ENCODE data around the gene HDAC8.
"Not testable (repeated sequence)": the region's sequence is repeated elsewhere in the genome, so short reads cannot be mapped to it uniquely, and the experiment has no call there.

Gene HDAC8

GRCh38 chrX:72460715-72461114 lies 111.9 kb downstream of the HDAC8 start:
- no peak for FAIRE-seq

- FAIRE-seq = not testable (repeated sequence)
Observed at GRCh38 chrX:72449034-72449433, 123.6 kb downstream of the HDAC8 start.

- not testable (repeated sequence) for FAIRE-seq
Observed at GRCh38 chrX:72440764-72441163, 131.9 kb downstream of the HDAC8 start.

GRCh38 chrX:72436010-72436409 lies 136.6 kb downstream of the HDAC8 start:
- no peak for FAIRE-seq

- FAIRE-seq = no peak
Observed at GRCh38 chrX:72430405-72430968, 142.2 kb downstream of the HDAC8 start.

- FAIRE-seq = no peak
Observed at GRCh38 chrX:72421797-72422196, 150.8 kb downstream of the HDAC8 start.

- FAIRE-seq = no peak
Observed at GRCh38 chrX:72409993-72410392, 162.7 kb downstream of the HDAC8 start.

GRCh38 chrX:72408885-72409284 lies 163.8 kb downstream of the HDAC8 start:
- FAIRE-seq = no peak

- FAIRE-seq = not testable (repeated sequence)
Observed at GRCh38 chrX:72405136-72405535, 167.5 kb downstream of the HDAC8 start.

- no peak for FAIRE-seq
Observed at GRCh38 chrX:72402614-72403013, 170.0 kb downstream of the HDAC8 start.

GRCh38 chrX:72399816-72400215 lies 172.8 kb downstream of the HDAC8 start:
- no peak for FAIRE-seq

GRCh38 chrX:72396117-72396516 lies 176.5 kb downstream of the HDAC8 start:
- no peak for FAIRE-seq

GRCh38 chrX:72395237-72395636 lies 177.4 kb downstream of the HDAC8 start:
- no peak for FAIRE-seq

GRCh38 chrX:72394518-72395170 lies 178.0 kb downstream of the HDAC8 start:
- FAIRE-seq = no peak

GRCh38 chrX:72393836-72394517 lies 178.7 kb downstream of the HDAC8 start:
- no peak for FAIRE-seq

GRCh38 chrX:72392816-72393800 lies 179.5 kb downstream of the HDAC8 start:
- FAIRE-seq = no peak

- no peak for FAIRE-seq
Observed at GRCh38 chrX:72392042-72392441, 180.6 kb downstream of the HDAC8 start.

- no peak for FAIRE-seq
Observed at GRCh38 chrX:72387247-72387646, 185.4 kb downstream of the HDAC8 start.

- no peak for FAIRE-seq
Observed at GRCh38 chrX:72382202-72382595, 190.4 kb downstream of the HDAC8 start.

GRCh38 chrX:72381439-72382201 lies 191.0 kb downstream of the HDAC8 start:
- FAIRE-seq = no peak

GRCh38 chrX:72376124-72376523 lies 196.5 kb downstream of the HDAC8 start:
- no peak for FAIRE-seq

GRCh38 chrX:72373136-72373535 lies 199.5 kb downstream of the HDAC8 start:
- FAIRE-seq = no peak
